ENCODE measurements around the gene HBEGF.
A peak's percentile ranks its signal among the peaks of the same experiment; 100 is the strongest.

GRCh38 chr5:140345919-140346347, 470 bp downstream of the HBEGF start:
- peak; percentile 40 for TF ChIP-seq CTCF (IDR thresholded peaks at IDR 0.05; ENCODE audit: poor library complexity)
- TF ChIP-seq EZH2 (IDR thresholded peaks at IDR 0.05; ENCODE audit: borderline replicate concordance), result no peak
- TF ChIP-seq EZH2phosphoT487 (IDR thresholded peaks at IDR 0.05; ENCODE audit: low read depth, severe bottlenecking, unreplicated experiment), result no peak
